Retinal pigment epithelial cell (primary cell): ENCODE measurements around the gene PKM.
A peak's percentile ranks its signal among the peaks of the same experiment; 100 is the strongest.
"Not testable (repeated sequence)": the region's sequence is repeated elsewhere in the genome, so short reads cannot be mapped to it uniquely, and the experiment has no call there.

Experiments
- DNase-seq: peaks from one replicate; pipeline ENCODE4 v3.0.0-alpha.2; 2010; ENCODE audit warnings: low read depth
- H3K4me3 ChIP-seq: 2 replicates; pipeline ENCODE4 v1.5.1; 2011; ENCODE audit warnings: mild to moderate bottlenecking, low read length, control low read depth, moderate library complexity
- CTCF ChIP-seq: conservative IDR thresholded peaks from 2 replicates; pipeline ENCODE4 v1.5.1; 2011; ENCODE audit warnings: low read depth, low read length, control low read depth, inconsistent platforms

The PKM gene

GRCh38 chr15:72231066-72231832 lies at the start of gene PKM:
Gene PKM (minus strand): TSS chr15:72231190. CDS start chr15:72219097, 12,093 bp downstream.
- TF ChIP-seq CTCF, result no peak
- peak within 1 kb of the TSS; percentile 95 for H3K4me3 ChIP-seq
- peak; percentile 92 for DNase-seq

DNA sequence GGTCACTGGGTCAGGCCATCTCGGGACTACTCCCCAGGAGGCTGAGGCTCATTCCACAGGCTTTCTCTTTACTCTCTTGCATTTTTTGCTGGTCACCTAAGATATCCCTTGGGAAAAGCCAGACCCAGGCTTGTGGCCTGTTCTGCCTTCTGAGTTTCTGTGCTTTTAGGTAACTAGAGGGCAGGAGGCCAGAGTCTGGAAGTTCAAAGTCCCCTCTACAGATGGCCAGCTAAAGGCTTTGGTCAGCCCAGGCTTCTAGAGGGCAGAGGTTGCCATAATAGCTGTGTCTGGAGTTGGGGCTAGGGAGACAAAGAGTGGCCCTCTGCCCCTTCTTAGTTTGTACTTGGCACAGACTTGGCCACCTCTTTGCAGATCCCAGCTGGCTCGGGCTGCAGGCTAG lies 49.8 kb upstream of the PKM start:
- DNase-seq, result no peak
- no peak overlapping the region for H3K4me3 ChIP-seq
- TF ChIP-seq CTCF, result no peak

DNA sequence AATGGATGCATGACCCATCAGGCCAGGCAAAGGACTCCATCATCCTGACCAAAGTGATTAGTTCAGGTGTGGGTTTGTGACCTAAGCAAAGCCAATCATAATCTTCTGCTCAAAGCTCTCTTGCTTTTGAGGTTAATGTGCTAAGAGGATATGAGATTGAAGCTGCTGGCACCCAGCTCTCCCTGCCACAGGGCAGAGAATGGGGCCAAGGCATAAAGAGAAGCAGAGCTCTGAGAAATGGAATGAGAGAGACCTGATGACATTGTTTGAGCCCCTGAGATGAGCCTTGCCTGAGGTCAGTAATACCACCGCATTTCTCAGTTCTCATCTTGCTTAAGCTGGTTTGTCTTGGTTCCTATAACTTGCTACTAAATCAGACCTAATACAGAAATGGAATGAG lies 47.7 kb upstream of the PKM start:
- TF ChIP-seq CTCF, result no peak
- H3K4me3 ChIP-seq, result no peak overlapping the region
- DNase-seq, result no peak

- no peak overlapping the region for H3K4me3 ChIP-seq
- no peak for DNase-seq
- TF ChIP-seq CTCF, result no peak
These were observed 45.3 kb upstream of the PKM start for GRCh38 chr15:72276326-72276700.

DNA sequence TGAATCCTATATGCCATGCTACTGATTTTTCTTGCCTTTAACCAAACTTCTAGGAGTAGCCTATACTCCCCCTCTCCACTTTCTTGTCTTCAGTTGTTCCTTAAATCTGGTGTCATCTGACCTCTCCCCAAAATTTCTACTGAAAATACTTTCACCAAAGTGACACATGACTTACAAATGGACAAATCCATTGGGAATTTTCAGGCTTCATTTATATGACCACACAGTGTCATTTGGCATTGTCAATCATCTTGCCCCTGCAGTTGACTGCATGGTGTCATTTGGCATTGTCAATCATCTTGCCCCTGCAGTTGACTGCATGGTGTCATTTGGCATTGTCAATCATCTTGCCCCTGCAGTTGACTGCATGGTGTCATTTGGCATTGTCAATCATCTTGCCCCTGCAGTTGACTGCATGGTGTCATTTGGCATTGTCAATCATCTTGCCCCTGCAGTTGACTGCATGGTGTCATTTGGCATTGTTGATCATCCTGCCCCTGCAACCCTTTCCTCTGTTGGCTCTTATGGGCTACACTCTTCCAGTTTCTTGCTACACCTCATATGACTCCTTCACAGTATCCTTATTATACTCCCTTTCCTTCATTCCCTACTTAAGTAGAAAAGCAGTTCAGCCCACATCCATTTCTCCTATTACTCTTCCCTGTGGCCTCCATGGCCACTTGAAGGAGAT lies 44.8 kb upstream of the PKM start:
- not testable (repeated sequence) for DNase-seq

GRCh38 chr15:72272997-72273352 lies 42.0 kb upstream of the PKM start:
- peak overlapping the region; percentile 49 for H3K4me3 ChIP-seq
- no peak for DNase-seq

More for the DNA sequence above, 44.8 kb upstream of the PKM start:
- H3K4me3 ChIP-seq, result not testable (repeated sequence)

More at GRCh38 chr15:72272997-72273352, 42.0 kb upstream of the PKM start:
- no peak for TF ChIP-seq CTCF
